HG02885 (cell line): ENCODE data around the gene ROBO1.

Source experiments
- ATAC-seq: cut with Tn5 transposase; IDR thresholded peaks from one replicate; pipeline ENCODE4 v1.9.1; 2021; ENCODE audit warnings: mild to moderate bottlenecking; ENCODE audit not compliant: unreplicated experiment, poor library complexity

ROBO1 gene

GRCh38 chr3:78832785-78833204 is 935.0 kb downstream of the ROBO1 start:
- no peak for ATAC-seq

GRCh38 chr3:78831446-78831972 is 936.3 kb downstream of the ROBO1 start:
- ATAC-seq: no peak

- ATAC-seq: no peak
Observed at GRCh38 chr3:78830470-78830869, 937.3 kb downstream of the ROBO1 start.

GRCh38 chr3:78827618-78828017 is 940.2 kb downstream of the ROBO1 start:
- no peak for ATAC-seq

GRCh38 chr3:78825858-78826215 is 942.0 kb downstream of the ROBO1 start:
- no peak for ATAC-seq

- ATAC-seq: no peak
Observed at GRCh38 chr3:78825118-78825857, 942.5 kb downstream of the ROBO1 start.

GRCh38 chr3:78823859-78824258 is 943.9 kb downstream of the ROBO1 start:
- no peak for ATAC-seq

- no peak for ATAC-seq
Observed at GRCh38 chr3:78823434-78823833, 944.4 kb downstream of the ROBO1 start.

GRCh38 chr3:78822726-78823125 is 945.1 kb downstream of the ROBO1 start:
- no peak for ATAC-seq

GRCh38 chr3:78820542-78820941 is 947.3 kb downstream of the ROBO1 start:
- no peak for ATAC-seq

GRCh38 chr3:78818161-78818985 is 949.4 kb downstream of the ROBO1 start:
- no peak for ATAC-seq

GRCh38 chr3:78814893-78815562 is 952.8 kb downstream of the ROBO1 start:
- no peak for ATAC-seq

- no peak for ATAC-seq
Observed at GRCh38 chr3:78812166-78812565, 955.6 kb downstream of the ROBO1 start.

- no peak for ATAC-seq
Observed at GRCh38 chr3:78809966-78810365, 957.8 kb downstream of the ROBO1 start.

- no peak for ATAC-seq
Observed at GRCh38 chr3:78804251-78805037, 963.4 kb downstream of the ROBO1 start.

- no peak for ATAC-seq
Observed at GRCh38 chr3:78802562-78802930, 965.3 kb downstream of the ROBO1 start.

- no peak for ATAC-seq
Observed at GRCh38 chr3:78801926-78802561, 965.8 kb downstream of the ROBO1 start.

- ATAC-seq: no peak
Observed at GRCh38 chr3:78799681-78800080, 968.1 kb downstream of the ROBO1 start.

- ATAC-seq: no peak
Observed at GRCh38 chr3:78798266-78798832, 969.4 kb downstream of the ROBO1 start.
